Thyroid gland (tissue), 4 donors: ENCODE measurements around the gene DSCAM.

Experiments used
- CTCF ChIP-seq, 6 experiments: fragments of 200-600 bp in 3 of 6; fragments of 450-650 bp in 3 of 6; sonication (generic) in 3 of 6; IDR thresholded peaks; one replicate each; pipeline ENCODE4 v1.5.1; 2016 to 2019; ENCODE audit warnings: antibody characterized with exemption in 6 of 6, mild to moderate bottlenecking in 2 of 6, inconsistent platforms in 1 of 6, moderate library complexity in 1 of 6
- POLR2A ChIP-seq, 2 donors: fragments of 450-650 bp; IDR thresholded peaks; one replicate each; pipeline ENCODE4 v1.6.1; 2017; ENCODE audit warnings: antibody characterized with exemption in 2 of 2, mild to moderate bottlenecking in 2 of 2, moderate library complexity in 1 of 2

- TF ChIP-seq CTCF (IDR thresholded peaks at IDR 0.05) (no peak), POLR2A (IDR thresholded peaks at IDR 0.05) (no peak)
These were observed 16.1 kb downstream of the DSCAM start for GRCh38 chr21:40830836-40831235.
